NCI-H69 (cell line): ENCODE data around the gene TREML2.

Experiments used
- DNase-seq: peaks from one replicate; lab custom pipeline; 2025; lab: John Stamatoyannopoulos, UW

TREML2 gene

DNA sequence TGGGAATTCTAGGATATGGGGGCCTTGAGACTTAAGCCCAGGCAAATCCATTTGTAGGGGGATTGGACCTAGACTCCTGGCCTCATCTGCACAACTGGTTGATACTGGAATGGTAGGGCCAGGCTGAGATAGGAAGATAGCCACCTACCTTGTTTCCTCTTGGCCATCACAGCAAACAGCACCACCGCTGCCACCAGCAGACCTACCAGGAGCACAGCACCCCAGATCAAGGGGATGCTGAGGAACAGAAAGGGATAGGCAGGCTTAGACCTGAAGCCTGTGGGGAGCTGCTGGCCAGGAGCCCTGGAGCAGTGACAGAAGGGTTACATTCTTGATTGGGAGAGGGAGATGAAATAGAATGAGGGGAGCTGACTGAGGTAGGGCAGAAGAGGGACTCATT is 50.3 kb downstream of the TREML2 start:
- DNase-seq, result peak; percentile 30

DNA sequence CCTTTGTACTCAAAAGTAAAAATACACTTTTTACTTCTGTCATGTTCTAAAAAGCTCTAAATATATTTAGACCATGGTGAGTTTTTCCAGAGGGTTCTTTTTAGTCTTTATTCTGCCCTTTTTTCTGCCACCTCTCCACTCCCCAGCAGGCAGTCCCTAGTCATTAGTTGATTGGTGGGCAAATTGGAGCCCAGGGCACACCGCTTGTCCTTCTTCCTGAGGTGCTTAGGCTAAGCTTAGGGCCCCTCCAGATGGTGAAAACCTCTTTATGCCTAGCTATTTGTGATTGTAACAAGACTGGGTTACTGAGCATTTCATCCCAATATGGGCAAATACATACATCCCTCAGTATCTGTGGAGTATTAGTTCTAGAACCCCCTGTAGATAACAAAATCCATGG is 53.0 kb downstream of the TREML2 start:
- no peak for DNase-seq
